HG02870 (cell line): ENCODE measurements around the gene ITCH.

ENCODE experiments used
- ATAC-seq: cut with Tn5 transposase; IDR thresholded peaks from one replicate; pipeline ENCODE4 v1.9.1; 2021; ENCODE audit warnings: mild to moderate bottlenecking, moderate library complexity; ENCODE audit not compliant: unreplicated experiment

ITCH gene

GRCh38 chr20:34526466-34526865, 163.4 kb downstream of the ITCH start:
- ATAC-seq: no peak

GRCh38 chr20:34527016-34527415, 163.9 kb downstream of the ITCH start:
- no peak for ATAC-seq

- ATAC-seq: no peak
Observed at GRCh38 chr20:34528921-34529297, 165.8 kb downstream of the ITCH start.

- ATAC-seq: no peak
Observed at GRCh38 chr20:34529742-34530141, 166.7 kb downstream of the ITCH start.

GRCh38 chr20:34530342-34530741, 167.3 kb downstream of the ITCH start:
- no peak for ATAC-seq

- ATAC-seq: no peak
Observed at GRCh38 chr20:34531608-34532265, 168.7 kb downstream of the ITCH start.

- no peak for ATAC-seq
Observed at GRCh38 chr20:34532320-34532719, 169.2 kb downstream of the ITCH start.

- no peak for ATAC-seq
Observed at GRCh38 chr20:34532756-34533155, 169.7 kb downstream of the ITCH start.

- ATAC-seq: no peak
Observed at GRCh38 chr20:34534391-34535165, 171.5 kb downstream of the ITCH start.

- no peak for ATAC-seq
Observed at GRCh38 chr20:34535301-34535840, 172.3 kb downstream of the ITCH start.

- ATAC-seq: no peak
Observed at GRCh38 chr20:34535857-34536256, 172.8 kb downstream of the ITCH start.

GRCh38 chr20:34536798-34537394, 173.8 kb downstream of the ITCH start:
- ATAC-seq: no peak

GRCh38 chr20:34537651-34538050, 174.6 kb downstream of the ITCH start:
- no peak for ATAC-seq

GRCh38 chr20:34538671-34539123, 175.6 kb downstream of the ITCH start:
- no peak for ATAC-seq

- no peak for ATAC-seq
Observed at GRCh38 chr20:34539756-34540155, 176.7 kb downstream of the ITCH start.

- ATAC-seq: no peak
Observed at GRCh38 chr20:34540596-34541263, 177.7 kb downstream of the ITCH start.

- ATAC-seq: no peak
Observed at GRCh38 chr20:34541264-34541901, 178.3 kb downstream of the ITCH start.

GRCh38 chr20:34541917-34542316, 178.8 kb downstream of the ITCH start:
- no peak for ATAC-seq

- no peak for ATAC-seq
Observed at GRCh38 chr20:34542439-34542838, 179.4 kb downstream of the ITCH start.

GRCh38 chr20:34543463-34544056, 180.5 kb downstream of the ITCH start:
- ATAC-seq: no peak
